ENCODE measurements around the gene C16orf92.

The C16orf92 gene

DNA sequence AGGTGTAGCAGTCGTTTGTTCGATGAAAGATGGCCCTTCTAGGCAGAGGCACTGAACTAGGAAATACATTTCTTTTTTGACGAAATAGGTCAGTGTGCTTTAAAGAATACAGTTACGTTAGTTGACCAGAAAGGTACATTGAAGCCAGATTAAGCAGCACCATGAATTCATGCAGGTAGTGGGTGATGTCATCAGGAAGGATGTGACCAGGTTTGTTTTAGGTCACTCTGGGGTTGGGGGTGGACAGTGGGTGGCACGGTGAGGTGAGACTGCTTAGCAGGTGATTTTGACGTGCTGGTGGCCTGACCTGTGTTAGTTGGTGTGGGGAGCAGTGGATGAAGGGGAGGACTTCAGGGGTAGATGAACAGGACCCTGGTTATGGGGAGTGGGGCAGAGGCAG is 23.4 kb upstream of the C16orf92 start:
- TF ChIP-seq SNAI2 (CRISPR knock-in tag; IDR thresholded peaks at IDR 0.05) (no peak), ZNF70 (CRISPR knock-in tag; IDR thresholded peaks at IDR 0.05) (no peak), OSR1 (CRISPR knock-in tag; IDR thresholded peaks at IDR 0.05) (no peak), ZC3H10 (CRISPR knock-in tag; IDR thresholded peaks at IDR 0.05) (no peak), RARB (CRISPR knock-in tag; IDR thresholded peaks at IDR 0.05) (no peak), ZNF8 (CRISPR knock-in tag; IDR thresholded peaks at IDR 0.05) (no peak), CSDC2 (CRISPR knock-in tag; IDR thresholded peaks at IDR 0.05) (no peak), BACH2 (CRISPR knock-in tag; IDR thresholded peaks at IDR 0.05; ENCODE audit: borderline replicate concordance) (no peak), ESRRG (CRISPR knock-in tag; IDR thresholded peaks at IDR 0.05) (no peak), ZFP3 (CRISPR knock-in tag; IDR thresholded peaks at IDR 0.05) (no peak), GLIS3 (CRISPR knock-in tag; IDR thresholded peaks at IDR 0.05) (no peak), ZFP30 (CRISPR knock-in tag; IDR thresholded peaks at IDR 0.05) (no peak), TOX (CRISPR knock-in tag; IDR thresholded peaks at IDR 0.05; ENCODE audit: borderline replicate concordance) (no peak), PPARA (CRISPR knock-in tag; IDR thresholded peaks at IDR 0.05; ENCODE audit: borderline replicate concordance) (no peak), ZNF565 (CRISPR knock-in tag; conservative IDR thresholded peaks at IDR 0.05; ENCODE audit: low read depth) (no peak)
- TF ChIP-seq, protein P1, sequence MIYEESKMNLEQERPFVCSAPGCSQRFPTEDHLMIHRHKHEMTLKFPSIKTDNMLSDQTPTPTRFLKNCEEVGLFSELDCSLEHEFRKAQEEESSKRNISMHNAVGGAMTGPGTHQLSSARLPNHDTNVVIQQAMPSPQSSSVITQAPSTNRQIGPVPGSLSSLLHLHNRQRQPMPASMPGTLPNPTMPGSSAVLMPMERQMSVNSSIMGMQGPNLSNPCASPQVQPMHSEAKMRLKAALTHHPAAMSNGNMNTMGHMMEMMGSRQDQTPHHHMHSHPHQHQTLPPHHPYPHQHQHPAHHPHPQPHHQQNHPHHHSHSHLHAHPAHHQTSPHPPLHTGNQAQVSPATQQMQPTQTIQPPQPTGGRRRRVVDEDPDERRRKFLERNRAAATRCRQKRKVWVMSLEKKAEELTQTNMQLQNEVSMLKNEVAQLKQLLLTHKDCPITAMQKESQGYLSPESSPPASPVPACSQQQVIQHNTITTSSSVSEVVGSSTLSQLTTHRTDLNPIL (CRISPR knock-in tag; IDR thresholded peaks at IDR 0.05; ENCODE audit: low read depth), result no peak
- TF ChIP-seq, protein P2, sequence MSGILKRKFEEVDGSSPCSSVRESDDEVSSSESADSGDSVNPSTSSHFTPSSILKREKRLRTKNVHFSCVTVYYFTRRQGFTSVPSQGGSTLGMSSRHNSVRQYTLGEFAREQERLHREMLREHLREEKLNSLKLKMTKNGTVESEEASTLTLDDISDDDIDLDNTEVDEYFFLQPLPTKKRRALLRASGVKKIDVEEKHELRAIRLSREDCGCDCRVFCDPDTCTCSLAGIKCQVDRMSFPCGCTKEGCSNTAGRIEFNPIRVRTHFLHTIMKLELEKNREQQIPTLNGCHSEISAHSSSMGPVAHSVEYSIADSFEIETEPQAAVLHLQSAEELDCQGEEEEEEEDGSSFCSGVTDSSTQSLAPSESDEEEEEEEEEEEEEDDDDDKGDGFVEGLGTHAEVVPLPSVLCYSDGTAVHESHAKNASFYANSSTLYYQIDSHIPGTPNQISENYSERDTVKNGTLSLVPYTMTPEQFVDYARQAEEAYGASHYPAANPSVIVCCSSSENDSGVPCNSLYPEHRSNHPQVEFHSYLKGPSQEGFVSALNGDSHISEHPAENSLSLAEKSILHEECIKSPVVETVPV (CRISPR knock-in tag; IDR thresholded peaks at IDR 0.05), result no peak
- TF ChIP-seq, protein P3, sequence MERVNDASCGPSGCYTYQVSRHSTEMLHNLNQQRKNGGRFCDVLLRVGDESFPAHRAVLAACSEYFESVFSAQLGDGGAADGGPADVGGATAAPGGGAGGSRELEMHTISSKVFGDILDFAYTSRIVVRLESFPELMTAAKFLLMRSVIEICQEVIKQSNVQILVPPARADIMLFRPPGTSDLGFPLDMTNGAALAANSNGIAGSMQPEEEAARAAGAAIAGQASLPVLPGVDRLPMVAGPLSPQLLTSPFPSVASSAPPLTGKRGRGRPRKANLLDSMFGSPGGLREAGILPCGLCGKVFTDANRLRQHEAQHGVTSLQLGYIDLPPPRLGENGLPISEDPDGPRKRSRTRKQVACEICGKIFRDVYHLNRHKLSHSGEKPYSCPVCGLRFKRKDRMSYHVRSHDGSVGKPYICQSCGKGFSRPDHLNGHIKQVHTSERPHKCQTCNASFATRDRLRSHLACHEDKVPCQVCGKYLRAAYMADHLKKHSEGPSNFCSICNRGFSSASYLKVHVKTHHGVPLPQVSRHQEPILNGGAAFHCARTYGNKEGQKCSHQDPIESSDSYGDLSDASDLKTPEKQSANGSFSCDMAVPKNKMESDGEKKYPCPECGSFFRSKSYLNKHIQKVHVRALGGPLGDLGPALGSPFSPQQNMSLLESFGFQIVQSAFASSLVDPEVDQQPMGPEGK (CRISPR knock-in tag; IDR thresholded peaks at IDR 0.05; ENCODE audit: borderline replicate concordance), result no peak
- TF ChIP-seq, protein P4, sequence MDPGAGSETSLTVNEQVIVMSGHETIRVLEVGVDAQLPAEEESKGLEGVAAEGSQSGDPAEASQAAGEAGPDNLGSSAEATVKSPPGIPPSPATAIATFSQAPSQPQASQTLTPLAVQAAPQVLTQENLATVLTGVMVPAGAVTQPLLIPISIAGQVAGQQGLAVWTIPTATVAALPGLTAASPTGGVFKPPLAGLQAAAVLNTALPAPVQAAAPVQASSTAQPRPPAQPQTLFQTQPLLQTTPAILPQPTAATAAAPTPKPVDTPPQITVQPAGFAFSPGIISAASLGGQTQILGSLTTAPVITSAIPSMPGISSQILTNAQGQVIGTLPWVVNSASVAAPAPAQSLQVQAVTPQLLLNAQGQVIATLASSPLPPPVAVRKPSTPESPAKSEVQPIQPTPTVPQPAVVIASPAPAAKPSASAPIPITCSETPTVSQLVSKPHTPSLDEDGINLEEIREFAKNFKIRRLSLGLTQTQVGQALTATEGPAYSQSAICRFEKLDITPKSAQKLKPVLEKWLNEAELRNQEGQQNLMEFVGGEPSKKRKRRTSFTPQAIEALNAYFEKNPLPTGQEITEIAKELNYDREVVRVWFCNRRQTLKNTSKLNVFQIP (CRISPR knock-in tag; IDR thresholded peaks at IDR 0.05; ENCODE audit: borderline replicate concordance, low read depth), result no peak
- ATAC-seq, result no peak

DNA sequence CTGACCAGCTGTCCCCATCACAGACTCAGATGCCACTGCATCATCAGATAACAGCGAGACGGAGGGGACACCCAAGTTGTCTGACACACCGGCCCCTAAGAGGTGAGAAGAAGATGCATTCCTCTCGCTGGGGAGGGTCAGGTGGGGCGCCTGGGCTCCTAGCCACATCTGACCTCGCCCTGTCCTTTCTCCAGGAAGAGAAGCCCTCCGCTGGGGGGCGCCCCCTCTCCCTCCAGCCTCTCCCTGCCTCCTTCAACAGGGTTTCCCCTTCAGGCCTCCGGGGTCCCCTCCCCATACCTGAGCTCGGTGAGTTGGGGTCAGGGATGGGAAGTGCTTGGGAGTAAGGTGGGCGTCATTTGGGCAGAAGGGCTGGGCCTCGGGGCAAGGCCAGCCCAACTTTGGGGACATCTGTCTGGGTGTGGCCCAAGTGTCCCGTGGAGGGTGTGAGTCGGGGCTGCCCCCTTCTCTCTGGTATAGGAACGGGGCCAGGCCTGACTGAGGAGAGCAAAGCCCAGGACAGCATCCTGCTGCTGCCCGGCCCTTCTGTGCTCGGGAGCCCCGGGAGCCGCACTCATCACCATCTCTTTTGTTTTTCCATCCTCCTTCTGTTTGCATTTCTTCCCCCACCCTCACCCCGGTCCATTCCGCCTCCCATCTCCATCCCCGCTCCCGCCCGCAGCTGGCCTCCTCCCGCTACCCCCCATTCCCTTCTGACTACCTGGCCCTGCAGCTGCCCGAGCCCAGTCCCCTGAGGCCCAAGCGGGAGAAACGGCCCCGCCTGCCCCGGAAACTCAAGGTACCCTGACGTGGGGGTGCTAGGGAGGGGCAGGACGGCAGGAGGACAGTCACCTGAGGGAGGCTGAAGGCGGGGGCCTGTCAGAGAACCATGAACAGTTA is 22.0 kb upstream of the C16orf92 start:
- TF ChIP-seq, protein P4 (CRISPR knock-in tag; IDR thresholded peaks at IDR 0.05; ENCODE audit: borderline replicate concordance, low read depth), result no peak
- TF ChIP-seq CSDC2 (CRISPR knock-in tag; IDR thresholded peaks at IDR 0.05), result no peak
- ATAC-seq, result no peak

DNA sequence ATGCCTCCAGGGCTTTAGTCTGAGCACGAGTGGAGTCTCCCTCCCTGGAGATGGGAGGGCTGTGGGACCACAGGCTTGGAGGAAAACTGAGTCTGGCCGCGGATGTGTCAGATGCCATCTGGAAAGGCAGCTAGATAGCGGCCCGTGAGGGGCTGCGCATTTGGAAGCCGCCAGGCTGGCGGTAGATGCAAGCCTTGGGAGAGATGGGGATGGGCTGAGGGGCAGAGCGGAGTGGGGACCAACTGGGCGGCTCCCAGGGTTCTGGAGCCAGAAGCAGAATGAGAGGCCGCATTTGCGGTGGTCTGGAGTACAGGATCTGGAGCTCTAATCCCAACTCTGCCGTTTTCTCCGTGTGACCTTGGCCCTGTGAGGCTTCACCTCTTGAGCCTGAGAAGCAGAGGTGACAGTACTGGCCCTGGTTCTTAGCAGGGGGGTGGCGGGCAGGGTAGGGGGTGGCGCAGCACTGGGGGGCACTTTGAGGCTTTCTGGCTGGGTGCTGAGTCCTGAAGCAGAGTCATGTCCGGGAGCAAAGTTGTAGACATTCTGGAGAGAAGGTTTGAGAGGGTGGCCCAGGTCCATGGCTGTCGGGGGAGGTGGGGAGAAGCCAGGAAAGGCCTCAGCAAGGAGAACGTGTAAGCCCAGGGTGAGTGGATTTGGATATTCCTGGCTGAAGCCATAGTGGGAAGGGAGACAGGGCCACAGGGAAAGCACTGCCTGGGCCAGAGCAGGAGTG is 20.2 kb upstream of the C16orf92 start:
- ATAC-seq, result no peak
- TF ChIP-seq TOX (CRISPR knock-in tag; IDR thresholded peaks at IDR 0.05; ENCODE audit: borderline replicate concordance) (no peak), SNAI2 (CRISPR knock-in tag; IDR thresholded peaks at IDR 0.05) (no peak), ISL1 (CRISPR knock-in tag; IDR thresholded peaks at IDR 0.05) (no peak), ZFP30 (CRISPR knock-in tag; IDR thresholded peaks at IDR 0.05) (no peak), CSDC2 (CRISPR knock-in tag; IDR thresholded peaks at IDR 0.05) (no peak), ZNF70 (CRISPR knock-in tag; IDR thresholded peaks at IDR 0.05) (no peak), GLIS3 (CRISPR knock-in tag; IDR thresholded peaks at IDR 0.05) (no peak), ARNTL (CRISPR knock-in tag; IDR thresholded peaks at IDR 0.05; ENCODE audit: borderline replicate concordance, low read depth) (no peak), TCF4 (CRISPR knock-in tag; IDR thresholded peaks at IDR 0.05; ENCODE audit: borderline replicate concordance) (no peak), ZFP3 (CRISPR knock-in tag; IDR thresholded peaks at IDR 0.05) (no peak), BACH2 (CRISPR knock-in tag; IDR thresholded peaks at IDR 0.05; ENCODE audit: borderline replicate concordance) (no peak)
- TF ChIP-seq, protein P5, sequence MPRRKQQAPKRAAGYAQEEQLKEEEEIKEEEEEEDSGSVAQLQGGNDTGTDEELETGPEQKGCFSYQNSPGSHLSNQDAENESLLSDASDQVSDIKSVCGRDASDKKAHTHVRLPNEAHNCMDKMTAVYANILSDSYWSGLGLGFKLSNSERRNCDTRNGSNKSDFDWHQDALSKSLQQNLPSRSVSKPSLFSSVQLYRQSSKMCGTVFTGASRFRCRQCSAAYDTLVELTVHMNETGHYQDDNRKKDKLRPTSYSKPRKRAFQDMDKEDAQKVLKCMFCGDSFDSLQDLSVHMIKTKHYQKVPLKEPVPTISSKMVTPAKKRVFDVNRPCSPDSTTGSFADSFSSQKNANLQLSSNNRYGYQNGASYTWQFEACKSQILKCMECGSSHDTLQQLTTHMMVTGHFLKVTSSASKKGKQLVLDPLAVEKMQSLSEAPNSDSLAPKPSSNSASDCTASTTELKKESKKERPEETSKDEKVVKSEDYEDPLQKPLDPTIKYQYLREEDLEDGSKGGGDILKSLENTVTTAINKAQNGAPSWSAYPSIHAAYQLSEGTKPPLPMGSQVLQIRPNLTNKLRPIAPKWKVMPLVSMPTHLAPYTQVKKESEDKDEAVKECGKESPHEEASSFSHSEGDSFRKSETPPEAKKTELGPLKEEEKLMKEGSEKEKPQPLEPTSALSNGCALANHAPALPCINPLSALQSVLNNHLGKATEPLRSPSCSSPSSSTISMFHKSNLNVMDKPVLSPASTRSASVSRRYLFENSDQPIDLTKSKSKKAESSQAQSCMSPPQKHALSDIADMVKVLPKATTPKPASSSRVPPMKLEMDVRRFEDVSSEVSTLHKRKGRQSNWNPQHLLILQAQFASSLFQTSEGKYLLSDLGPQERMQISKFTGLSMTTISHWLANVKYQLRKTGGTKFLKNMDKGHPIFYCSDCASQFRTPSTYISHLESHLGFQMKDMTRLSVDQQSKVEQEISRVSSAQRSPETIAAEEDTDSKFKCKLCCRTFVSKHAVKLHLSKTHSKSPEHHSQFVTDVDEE (CRISPR knock-in tag; IDR thresholded peaks at IDR 0.05), result no peak
- TF ChIP-seq, protein P3 (CRISPR knock-in tag; IDR thresholded peaks at IDR 0.05; ENCODE audit: borderline replicate concordance), result no peak
